ENCODE results near the gene TSSK6.

Gene TSSK6

DNA sequence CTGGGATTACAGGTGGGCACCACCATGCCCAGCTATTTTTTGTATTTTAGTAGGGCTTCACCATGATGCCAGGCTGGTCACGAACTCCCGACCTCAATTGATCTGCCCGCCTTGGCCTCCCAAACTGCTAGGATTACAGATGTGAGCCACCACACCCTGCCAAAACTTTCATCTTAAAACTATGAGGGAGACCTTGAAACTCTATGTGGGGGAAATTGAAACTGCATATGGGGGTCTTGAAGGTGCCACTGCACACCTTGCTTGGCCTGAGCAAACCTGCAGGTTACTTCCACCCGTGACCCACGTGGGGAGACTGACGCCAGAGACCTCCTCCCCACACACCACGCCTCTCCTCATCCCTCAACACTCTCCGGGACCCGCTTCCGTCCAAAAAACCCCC lies 38.3 kb upstream of the TSSK6 start:
- H3K4me2 ChIP-seq, result no peak overlapping the region
- no peaks in the 10 kb centered on the region for H3K4me1 ChIP-seq (ENCODE audit: low read depth, poor library complexity, severe bottlenecking)
- H2AFZ ChIP-seq (ENCODE audit: low read depth), result no peak overlapping the region
- no peaks in the 10 kb centered on the region for H3K36me3 ChIP-seq (ENCODE audit: insufficient read depth)
- no peak overlapping the region for H3K9ac ChIP-seq
- no peak for TF ChIP-seq CTCF (conservative IDR thresholded peaks at IDR 0.05; ENCODE audit: low read depth, low read length)
- H3K79me2 ChIP-seq (ENCODE audit: insufficient read depth, low read depth), result no peaks in the 10 kb centered on the region
- H3K4me3 ChIP-seq (IDR thresholded peaks at IDR 0.05; ENCODE audit: insufficient read depth, low read depth, low read length), result no peak overlapping the region
- H3K27me3 ChIP-seq (ENCODE audit: insufficient read depth, low read depth), result no peaks in the 10 kb centered on the region
- H3K27ac ChIP-seq, result no peak overlapping the region
- H4K20me1 ChIP-seq (ENCODE audit: insufficient read depth), result no peaks in the 10 kb centered on the region

DNA sequence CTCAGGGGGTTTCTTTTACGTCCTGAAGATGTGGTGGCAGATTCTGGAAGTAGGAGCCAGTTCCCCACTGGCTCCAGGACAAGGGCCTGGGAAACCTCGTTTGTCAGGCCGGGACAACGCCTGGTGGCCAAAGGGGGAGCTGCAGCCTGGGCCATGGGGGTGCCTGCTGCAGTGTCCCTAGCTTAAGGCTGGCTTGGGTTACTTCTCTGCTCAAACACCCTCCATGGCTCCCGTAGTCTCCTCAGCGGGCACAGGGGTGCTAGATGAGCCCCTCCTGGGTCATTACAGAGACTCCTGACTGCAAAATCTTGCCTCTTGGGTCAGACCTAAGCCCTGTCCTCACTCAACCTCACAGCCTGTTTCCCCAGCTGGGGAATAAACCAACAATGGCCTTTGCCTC lies 37.5 kb upstream of the TSSK6 start:
- Histone ChIP-seq H2AFZ (ENCODE audit: low read depth) (no peak overlapping the region), H3K27me3 (ENCODE audit: insufficient read depth, low read depth) (no peaks in the 10 kb centered on the region), H3K4me2 (no peak overlapping the region), H3K9ac (no peak overlapping the region), H3K4me1 (ENCODE audit: low read depth, poor library complexity, severe bottlenecking) (no peaks in the 10 kb centered on the region), H3K4me3 (IDR thresholded peaks at IDR 0.05; ENCODE audit: insufficient read depth, low read depth, low read length) (no peak overlapping the region), H3K36me3 (ENCODE audit: insufficient read depth) (no peaks in the 10 kb centered on the region), H3K79me2 (ENCODE audit: insufficient read depth, low read depth) (no peaks in the 10 kb centered on the region), H4K20me1 (ENCODE audit: insufficient read depth) (no peaks in the 10 kb centered on the region), H3K27ac (no peak overlapping the region)
- no peak; the same call in 1 of the 2 replicates for TF ChIP-seq CTCF (conservative IDR thresholded peaks at IDR 0.05; ENCODE audit: low read depth, low read length)

DNA sequence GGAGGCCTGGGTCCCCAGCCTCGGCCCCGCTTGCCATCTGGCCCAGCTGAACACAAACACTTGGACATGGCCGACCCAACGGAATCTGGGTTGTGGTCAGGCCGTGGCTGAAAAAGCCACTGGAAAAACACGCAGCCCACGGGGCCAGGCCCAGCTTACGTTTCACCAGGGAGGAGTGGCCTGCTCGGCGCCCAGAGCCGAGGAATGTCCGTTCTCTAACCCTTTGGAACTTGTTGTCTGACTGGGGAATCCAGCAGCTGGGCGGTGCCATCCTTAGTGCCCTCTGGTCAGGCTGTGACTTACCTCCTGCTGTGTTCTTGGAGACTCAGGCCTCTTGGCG lies 36.5 kb upstream of the TSSK6 start:
- Histone ChIP-seq H3K4me2 (no peak overlapping the region), H3K9ac (no peak overlapping the region), H2AFZ (ENCODE audit: low read depth) (no peak overlapping the region), H3K4me3 (IDR thresholded peaks at IDR 0.05; ENCODE audit: insufficient read depth, low read depth, low read length) (no peak overlapping the region), H4K20me1 (ENCODE audit: insufficient read depth) (no peaks in the 10 kb centered on the region), H3K4me1 (ENCODE audit: low read depth, poor library complexity, severe bottlenecking) (no peaks in the 10 kb centered on the region), H3K27me3 (ENCODE audit: insufficient read depth, low read depth) (no peaks in the 10 kb centered on the region), H3K36me3 (ENCODE audit: insufficient read depth) (no peaks in the 10 kb centered on the region), H3K27ac (no peak overlapping the region), H3K79me2 (ENCODE audit: insufficient read depth, low read depth) (no peaks in the 10 kb centered on the region)
- no peak for TF ChIP-seq CTCF (conservative IDR thresholded peaks at IDR 0.05; ENCODE audit: low read depth, low read length)

- H2AFZ ChIP-seq (ENCODE audit: low read depth), result no peak overlapping the region
- no peaks in the 10 kb centered on the region for H3K36me3 ChIP-seq (ENCODE audit: insufficient read depth)
- no peak overlapping the region for H3K27ac ChIP-seq
- H3K4me1 ChIP-seq (ENCODE audit: low read depth, poor library complexity, severe bottlenecking), result no peaks in the 10 kb centered on the region
- no peak overlapping the region for H3K4me3 ChIP-seq (IDR thresholded peaks at IDR 0.05; ENCODE audit: insufficient read depth, low read depth, low read length)
- no peaks in the 10 kb centered on the region for H3K79me2 ChIP-seq (ENCODE audit: insufficient read depth, low read depth)
- H3K4me2 ChIP-seq, result no peak overlapping the region
- H4K20me1 ChIP-seq (ENCODE audit: insufficient read depth), result no peaks in the 10 kb centered on the region
- H3K27me3 ChIP-seq (ENCODE audit: insufficient read depth, low read depth), result peaks cover 2% of the 10 kb centered on the region; the same call in 1 of the 2 replicates
- TF ChIP-seq CTCF (conservative IDR thresholded peaks at IDR 0.05; ENCODE audit: low read depth, low read length), result no peak
- no peak overlapping the region for H3K9ac ChIP-seq
These were observed 35.9 kb upstream of the TSSK6 start for GRCh38 chr19:19550972-19551852.

Measured in KMS-11 (cell line).